GM12891 (cell line): ENCODE results near the gene TLNRD1.

Source experiments
- POLR2A ChIP-seq: IDR thresholded peaks from 2 replicates; pipeline ENCODE4 v1.6.1; 2011; ENCODE audit warnings: low read depth, low read length, control low read depth
- POLR2AphosphoS5 ChIP-seq: IDR thresholded peaks from 2 replicates; pipeline ENCODE4 v1.6.1; 2011; ENCODE audit warnings: low read depth, low read length, control low read depth
- SPI1 ChIP-seq: IDR thresholded peaks from 2 replicates; pipeline ENCODE4 v1.6.1; 2011; ENCODE audit warnings: low read depth, low read length, control low read depth

GRCh38 chr15:81003097-81003350, 2.3 kb downstream of the TLNRD1 start:
- TF ChIP-seq POLR2A (no peak), SPI1 (no peak), POLR2AphosphoS5 (no peak)
